H1 (cell line): Measurements from ENCODE around the gene RPE. TPM values are rescaled to one million over a fixed set of nuclear protein-coding genes. Genes with fewer than 3 reads are reported as not detected.

ENCODE experiments used
- CTCF ChIA-PET: fragments of 300-600 bp; sonication (Branson Sonifier 250); formaldehyde crosslinking; loops from one replicate; lab custom pipeline; 2021; ENCODE audit not compliant: partially characterized antibody; lab: Charles Lee
- POLR2A ChIA-PET: fragments of 300-600 bp; sonication (Branson Sonifier 250); formaldehyde crosslinking; loops from one replicate; lab custom pipeline; 2021; ENCODE audit warnings: inconsistent platforms; ENCODE audit not compliant: partially characterized antibody; lab: Charles Lee
- DNase-seq, 2 experiments: peaks; one replicate each; pipeline versions ENCODE4 v3.0.0 to v3.0.0-alpha.2; 2010 to 2022; ENCODE audit warnings: low spot score in 2 of 2, low read depth in 1 of 2, mixed read lengths in 1 of 2
- FAIRE-seq: peaks from 2 replicates; lab custom pipeline; 2011; peaks lifted over from hg19 to GRCh38; lab: Jason Lieb, UNC
- H2AFZ ChIP-seq: 2 replicates; pipeline ENCODE4 v1.8.1; 2012; ENCODE audit warnings: low read length, inconsistent platforms
- H2AK5ac ChIP-seq: 2 replicates; pipeline ENCODE4 v1.6.1; 2013; ENCODE audit warnings: low read depth, low read length
- H2BK120ac ChIP-seq: replicated peaks from 2 replicates; pipeline ENCODE3; 2013; ENCODE audit warnings: low read depth, low read length, inconsistent platforms
- H2BK12ac ChIP-seq: 2 replicates; pipeline ENCODE4 v1.6.1; 2013; ENCODE audit warnings: low read depth, low read length
- H2BK15ac ChIP-seq: 2 replicates; pipeline ENCODE4 v1.6.1; 2013; ENCODE audit warnings: low read length
- H2BK20ac ChIP-seq: 2 replicates; pipeline ENCODE4 v1.6.1; 2013; ENCODE audit warnings: low read length
- H2BK5ac ChIP-seq: 2 replicates; pipeline ENCODE4 v1.6.1; 2013; ENCODE audit warnings: low read depth, low read length
- H3K14ac ChIP-seq: 2 replicates; pipeline ENCODE4 v1.6.1; 2013; ENCODE audit warnings: inconsistent platforms; ENCODE audit not compliant: insufficient read length
- H3K18ac ChIP-seq: 2 replicates; pipeline ENCODE4 v1.6.1; 2013; ENCODE audit warnings: low read length; ENCODE audit errors: extremely low read depth
- H3K23ac ChIP-seq: 2 replicates; pipeline ENCODE4 v1.6.1; 2013; ENCODE audit warnings: inconsistent platforms; ENCODE audit not compliant: insufficient read length
- H3K23me2 ChIP-seq: 2 replicates; pipeline ENCODE4 v1.6.1; 2013; ENCODE audit warnings: low read depth, low read length
- H3K27ac ChIP-seq: 2 replicates; pipeline ENCODE4 v1.6.1; 2011; ENCODE audit warnings: low read depth, low read length, inconsistent platforms
- H3K27me3 ChIP-seq, 4 experiments: replicated peaks in 1 of 4; 1 replicate in 1 of 4; 2 replicates in 3 of 4; pipeline versions ENCODE4 v1.6.1 to v1.8.1; 2011 to 2013; ENCODE audit warnings: low read length in 3 of 4, mild to moderate bottlenecking in 3 of 4, inconsistent platforms in 2 of 4, mixed read lengths in 2 of 4, moderate library complexity in 1 of 4; ENCODE audit not compliant: control insufficient read depth in 3 of 4, insufficient read depth in 3 of 4; ENCODE audit errors: extremely low read depth in 1 of 4
- H3K36me3 ChIP-seq, 4 experiments: 2 replicates each; pipeline versions ENCODE4 v1.6.1 to v1.8.1; 2011 to 2013; ENCODE audit warnings: mild to moderate bottlenecking in 4 of 4, low read length in 3 of 4, moderate library complexity in 2 of 4, control low read depth in 1 of 4, inconsistent platforms in 1 of 4; ENCODE audit not compliant: insufficient read depth in 4 of 4, control insufficient read depth in 2 of 4
- H3K4ac ChIP-seq: replicated peaks from 2 replicates; pipeline ENCODE3; 2013; ENCODE audit warnings: low read length, low read depth, mixed read lengths, inconsistent platforms; ENCODE audit not compliant: insufficient read length
- H3K4me1 ChIP-seq, 4 experiments: replicated peaks in 1 of 4; 1 replicate in 1 of 4; 2 replicates in 3 of 4; pipeline versions ENCODE4 v1.6.1 to v1.8.1; 2011 to 2013; ENCODE audit warnings: low read length in 3 of 4, inconsistent platforms in 2 of 4, mixed read lengths in 1 of 4; ENCODE audit not compliant: insufficient read depth in 4 of 4, control insufficient read depth in 3 of 4
- H3K4me2 ChIP-seq, 2 experiments: 2 replicates each; pipeline versions ENCODE4 v1.6.1 to v1.8.1; 2011 to 2013; ENCODE audit warnings: low read depth in 2 of 2, low read length in 2 of 2, control low read depth in 1 of 2, inconsistent platforms in 1 of 2, mild to moderate bottlenecking in 1 of 2; ENCODE audit not compliant: insufficient read depth in 1 of 2
- H3K4me3 ChIP-seq, 4 experiments: fragments of 200-600, 300-600 bp in 1 of 4; sonication (generic), shearing (Covaris generic), sonication (Bioruptor Twin) in 1 of 4; 2 replicates each; pipeline versions ENCODE4 v1.5.1 to v1.8.1; 2011 to 2016; ENCODE audit warnings: low read length in 4 of 4, low read depth in 3 of 4, control low read depth in 2 of 4, inconsistent platforms in 2 of 4, mild to moderate bottlenecking in 2 of 4, mixed read lengths in 1 of 4, moderate library complexity in 1 of 4; ENCODE audit not compliant: insufficient read depth in 2 of 4; ENCODE audit errors: extremely low read depth in 1 of 4
- H3K56ac ChIP-seq: replicated peaks from 2 replicates; pipeline ENCODE3; 2013; ENCODE audit warnings: low read depth, mild to moderate bottlenecking, mixed read lengths, low read length, inconsistent platforms; ENCODE audit not compliant: insufficient read length
- H3K79me1 ChIP-seq: 2 replicates; pipeline ENCODE4 v1.6.1; 2013; ENCODE audit warnings: low read depth, low read length, control low read depth
- H3K79me2 ChIP-seq, 2 experiments: 2 replicates each; pipeline versions ENCODE4 v1.6.1 to v1.8.1; 2012 to 2013; ENCODE audit warnings: low read length in 2 of 2, mild to moderate bottlenecking in 2 of 2, inconsistent platforms in 1 of 2; ENCODE audit not compliant: insufficient read depth in 2 of 2, control insufficient read depth in 1 of 2
- H3K9ac ChIP-seq, 4 experiments: replicated peaks in 1 of 4; 1 replicate in 1 of 4; 2 replicates in 3 of 4; pipeline versions ENCODE4 v1.6.1 to v1.8.1; 2011 to 2013; ENCODE audit warnings: low read depth in 3 of 4, low read length in 3 of 4, control low read depth in 2 of 4, mild to moderate bottlenecking in 2 of 4, moderate library complexity in 2 of 4, inconsistent platforms in 1 of 4; ENCODE audit errors: extremely low read depth in 1 of 4
- H3K9me3 ChIP-seq, 2 experiments: 2 replicates each; pipeline versions ENCODE4 v1.6.1 to v1.8.1; 2012 to 2013; ENCODE audit warnings: mild to moderate bottlenecking in 2 of 2, moderate library complexity in 2 of 2, control low read depth in 1 of 2, inconsistent platforms in 1 of 2, low read depth in 1 of 2, low read length in 1 of 2, mixed read lengths in 1 of 2; ENCODE audit not compliant: insufficient read depth in 2 of 2
- H4K20me1 ChIP-seq, 2 experiments: replicated peaks in 1 of 2; 2 replicates each; pipeline versions ENCODE3 to v1.8.1; 2011 to 2013; ENCODE audit warnings: inconsistent platforms in 2 of 2, low read length in 2 of 2, mild to moderate bottlenecking in 1 of 2; ENCODE audit not compliant: insufficient read depth in 2 of 2, control insufficient read depth in 1 of 2
- H4K5ac ChIP-seq: 2 replicates; pipeline ENCODE4 v1.6.1; 2013; ENCODE audit warnings: low read length, low read depth, mixed read lengths, inconsistent platforms; ENCODE audit not compliant: insufficient read length
- H4K8ac ChIP-seq: 2 replicates; pipeline ENCODE4 v1.8.0; 2013; ENCODE audit warnings: mild to moderate bottlenecking, moderate library complexity, low read length, inconsistent platforms; ENCODE audit not compliant: insufficient read depth; ENCODE audit errors: extremely low read depth
- H4K91ac ChIP-seq: replicated peaks from 2 replicates; pipeline ENCODE3; 2013; ENCODE audit warnings: low read length, mixed read lengths, inconsistent platforms; ENCODE audit not compliant: insufficient read length
- ASH2L ChIP-seq: fragments of 200-600, 300-600 bp; sonication (generic); IDR thresholded peaks from one replicate; pipeline ENCODE4 v1.7.1; 2017; ENCODE audit warnings: low read length
- BACH1 ChIP-seq: IDR thresholded peaks from 2 replicates; pipeline ENCODE4 v1.6.1; 2012; ENCODE audit warnings: low read length, improper control_type of control experiment
- CREB1 ChIP-seq: IDR thresholded peaks from 2 replicates; pipeline ENCODE4 v1.6.1; 2012; ENCODE audit warnings: inconsistent platforms
- EZH2 ChIP-seq: fragments of 200-600 bp; sonication (generic); IDR thresholded peaks from 2 replicates; pipeline ENCODE4 v1.7.1; 2012; ENCODE audit warnings: low read depth, mild to moderate bottlenecking, moderate library complexity, low read length, inconsistent platforms; ENCODE audit not compliant: severe bottlenecking
- GABPA ChIP-seq: IDR thresholded peaks from 2 replicates; pipeline ENCODE4 v1.6.1; 2011; ENCODE audit warnings: mild to moderate bottlenecking, low read length, moderate library complexity, borderline replicate concordance; ENCODE audit not compliant: insufficient read depth
- GTF2F1 ChIP-seq: IDR thresholded peaks from 2 replicates; pipeline ENCODE4 v1.6.1; 2012; ENCODE audit warnings: low read depth, low read length, improper control_type of control experiment, borderline replicate concordance
- JUND ChIP-seq: IDR thresholded peaks from 2 replicates; pipeline ENCODE4 v1.6.1; 2011; ENCODE audit warnings: mild to moderate bottlenecking, improper control_type of control experiment, low read length
- KDM1A ChIP-seq: fragments of 200-600, 300-600 bp; sonication (generic); IDR thresholded peaks from 2 replicates; pipeline ENCODE4 v1.7.1; 2016; ENCODE audit warnings: mild to moderate bottlenecking, low read length, borderline replicate concordance
- KDM4A ChIP-seq: IDR thresholded peaks from one replicate; pipeline ENCODE4 v1.7.1; 2012; ENCODE audit warnings: low read depth, mild to moderate bottlenecking, moderate library complexity, low read length, inconsistent platforms; ENCODE audit not compliant: severe bottlenecking
- POU5F1 ChIP-seq: IDR thresholded peaks from 2 replicates; pipeline ENCODE4 v1.6.1; 2011; ENCODE audit warnings: low read depth, mild to moderate bottlenecking, low read length, moderate library complexity
- SAP30 ChIP-seq: fragments of 300-600 bp; sonication (generic); IDR thresholded peaks from 2 replicates; pipeline ENCODE4 v1.7.1; 2012; ENCODE audit warnings: low read length, moderate library complexity, mild to moderate bottlenecking, inconsistent platforms; ENCODE audit not compliant: insufficient read depth, insufficient replicate concordance
- TCF12 ChIP-seq: IDR thresholded peaks from 2 replicates; pipeline ENCODE4 v1.6.1; 2011; ENCODE audit warnings: low read depth, mild to moderate bottlenecking, low read length
- TEAD4 ChIP-seq: IDR thresholded peaks from 2 replicates; pipeline ENCODE4 v1.6.1; 2012; ENCODE audit warnings: low read depth, low read length, inconsistent platforms, mixed read lengths
- WGBS, 2 experiments: shearing (Covaris generic) in 1 of 2; methylation state at CpG; one replicate each; pipeline versions ENCODE4 v1.1.6 to v1.1.7; 2013 to 2015; ENCODE audit warnings: low lambda C conversion rate in 2 of 2, mixed read lengths in 2 of 2, inconsistent platforms in 1 of 2, low coverage in 1 of 2, missing lambda C conversion rate in 1 of 2; ENCODE audit not compliant: insufficient replicate concordance in 2 of 2, insufficient coverage in 1 of 2, insufficient read length in 1 of 2; ENCODE audit errors: extremely low coverage in 1 of 2, missing lambda C conversion rate in 1 of 2; 5-methylcytosine and 5-hydroxymethylcytosine counted together
- polyA plus RNA-seq, 7 experiments: library from polyadenylated mRNA; depleted of rRNA in 3 of 7; stranded (reverse) in 5 of 7; unstranded in 2 of 7; fragments of >200 nt in 5 of 7; fragments of 200-250 nt in 2 of 7; gene quantifications; 1 replicate in 5 of 7; 2 replicates in 1 of 7; 4 replicates in 1 of 7; pipeline versions ENCODE4 v1.2.1 to v1.2.3, GENCODE V29; 2011 to 2013; ENCODE audit warnings: missing spikeins in 2 of 7, mixed read lengths in 2 of 7
- total RNA-seq: library from RNA; stranded (reverse); fragmentation: NEBNext Ultra II Directional; extraction: Animal tissue kit (Norgen Biotek cat#: 25700); gene quantifications from 2 replicates; pipeline ENCODE4 v1.2.1, GENCODE V29; 2021
- TF ChIP-seq, protein P1 (sequence below): IDR thresholded peaks from 2 replicates; pipeline ENCODE4 v1.6.1; 2011; ENCODE audit warnings: low read length, improper control_type of control experiment

Gene RPE
- total and polyA plus RNA-seq, 2 of the 8 experiments (the other 6 are each of a cell fraction or from before 2014, with no cell fraction given), result 77.8 to 102 TPM

GRCh38 chr2:209990838-209991237 lies 11.6 kb upstream of the RPE start:
- Histone ChIP-seq H4K20me1 (no peaks in the 10 kb centered on the region), H3K14ac (no peak overlapping the region), H3K9me3 (no peaks in the 10 kb centered on the region), H3K4me3 (no peak overlapping the region), H3K36me3 (no peaks in the 10 kb centered on the region), H3K79me2 (no peaks in the 10 kb centered on the region), H2BK120ac (no peak overlapping the region), H3K9ac (no peak overlapping the region), H3K23ac (no peak overlapping the region), H3K18ac (no peak overlapping the region), H2AFZ (no peak overlapping the region), H3K4me2 (no peak overlapping the region), H4K8ac (no peak overlapping the region), H2AK5ac (no peak overlapping the region), H3K23me2 (no peaks in the 10 kb centered on the region), H3K4ac (no peak overlapping the region), H4K5ac (no peak overlapping the region), H3K56ac (no peak overlapping the region), H2BK5ac (no peak overlapping the region), H2BK20ac (no peak overlapping the region), H4K91ac (no peak overlapping the region), H2BK12ac (no peak overlapping the region), H3K79me1 (no peaks in the 10 kb centered on the region), H3K4me1 (no peaks in the 10 kb centered on the region), H3K27ac (no peak overlapping the region), H2BK15ac (no peak overlapping the region), H3K27me3 (no peaks in the 10 kb centered on the region)
- ChIA-PET POLR2A (no interaction called here), CTCF (interaction anchor here (0.7 to 1.3 kb wide), 2 partner anchors 9 to 509 kb away, joined by 3 read pairs; no protein-coding TSS in a partner anchor)
- 78% methylated on average over 2 of the region's 2 CpGs; no CpG with 5 or more reads in 1 of the 2 experiments for WGBS, 2 experiments
- DNase-seq (no peak), FAIRE-seq (no peak)
- TF ChIP-seq, protein P1, sequence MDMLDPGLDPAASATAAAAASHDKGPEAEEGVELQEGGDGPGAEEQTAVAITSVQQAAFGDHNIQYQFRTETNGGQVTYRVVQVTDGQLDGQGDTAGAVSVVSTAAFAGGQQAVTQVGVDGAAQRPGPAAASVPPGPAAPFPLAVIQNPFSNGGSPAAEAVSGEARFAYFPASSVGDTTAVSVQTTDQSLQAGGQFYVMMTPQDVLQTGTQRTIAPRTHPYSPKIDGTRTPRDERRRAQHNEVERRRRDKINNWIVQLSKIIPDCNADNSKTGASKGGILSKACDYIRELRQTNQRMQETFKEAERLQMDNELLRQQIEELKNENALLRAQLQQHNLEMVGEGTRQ, result no peak
- TF ChIP-seq TCF12, result no peak
- TF ChIP-seq KDM1A, result no peak
- TF ChIP-seq GTF2F1, result no peak
- no peak for TF ChIP-seq TEAD4
- TF ChIP-seq EZH2, result no peak
- TF ChIP-seq SAP30, result no peak
- no peak for TF ChIP-seq POU5F1
- no peak for TF ChIP-seq CREB1
- TF ChIP-seq BACH1, result no peak
- TF ChIP-seq GABPA, result no peak
- TF ChIP-seq KDM4A, result no peak
- no peak for TF ChIP-seq ASH2L
- TF ChIP-seq JUND, result no peak
